H1 (cell line): ENCODE results near the gene IL6ST. TPM values are rescaled to one million over a fixed set of nuclear protein-coding genes. Genes with fewer than 3 reads are reported as not detected.

ENCODE experiments used
- CTCF ChIA-PET: fragments of 300-600 bp; sonication (Branson Sonifier 250); formaldehyde crosslinking; loops from one replicate; lab custom pipeline; 2021; ENCODE audit not compliant: partially characterized antibody; lab: Charles Lee
- POLR2A ChIA-PET: fragments of 300-600 bp; sonication (Branson Sonifier 250); formaldehyde crosslinking; loops from one replicate; lab custom pipeline; 2021; ENCODE audit warnings: inconsistent platforms; ENCODE audit not compliant: partially characterized antibody; lab: Charles Lee
- DNase-seq, 2 experiments: peaks; one replicate each; pipeline versions ENCODE4 v3.0.0 to v3.0.0-alpha.2; 2010 to 2022; ENCODE audit warnings: low spot score in 2 of 2, low read depth in 1 of 2, mixed read lengths in 1 of 2
- FAIRE-seq: peaks from 2 replicates; lab custom pipeline; 2011; peaks lifted over from hg19 to GRCh38; lab: Jason Lieb, UNC
- H2AFZ ChIP-seq: 2 replicates; pipeline ENCODE4 v1.8.1; 2012; ENCODE audit warnings: low read length, inconsistent platforms
- H2AK5ac ChIP-seq: 2 replicates; pipeline ENCODE4 v1.6.1; 2013; ENCODE audit warnings: low read depth, low read length
- H2BK120ac ChIP-seq: replicated peaks from 2 replicates; pipeline ENCODE3; 2013; ENCODE audit warnings: low read depth, low read length, inconsistent platforms
- H2BK12ac ChIP-seq: 2 replicates; pipeline ENCODE4 v1.6.1; 2013; ENCODE audit warnings: low read depth, low read length
- H2BK15ac ChIP-seq: 2 replicates; pipeline ENCODE4 v1.6.1; 2013; ENCODE audit warnings: low read length
- H2BK20ac ChIP-seq: 2 replicates; pipeline ENCODE4 v1.6.1; 2013; ENCODE audit warnings: low read length
- H2BK5ac ChIP-seq: 2 replicates; pipeline ENCODE4 v1.6.1; 2013; ENCODE audit warnings: low read depth, low read length
- H3K14ac ChIP-seq: 2 replicates; pipeline ENCODE4 v1.6.1; 2013; ENCODE audit warnings: inconsistent platforms; ENCODE audit not compliant: insufficient read length
- H3K18ac ChIP-seq: 2 replicates; pipeline ENCODE4 v1.6.1; 2013; ENCODE audit warnings: low read length; ENCODE audit errors: extremely low read depth
- H3K23ac ChIP-seq: 2 replicates; pipeline ENCODE4 v1.6.1; 2013; ENCODE audit warnings: inconsistent platforms; ENCODE audit not compliant: insufficient read length
- H3K23me2 ChIP-seq: 2 replicates; pipeline ENCODE4 v1.6.1; 2013; ENCODE audit warnings: low read depth, low read length
- H3K27ac ChIP-seq: 2 replicates; pipeline ENCODE4 v1.6.1; 2011; ENCODE audit warnings: low read depth, low read length, inconsistent platforms
- H3K27me3 ChIP-seq, 4 experiments: replicated peaks in 1 of 4; 1 replicate in 1 of 4; 2 replicates in 3 of 4; pipeline versions ENCODE4 v1.6.1 to v1.8.1; 2011 to 2013; ENCODE audit warnings: low read length in 3 of 4, mild to moderate bottlenecking in 3 of 4, inconsistent platforms in 2 of 4, mixed read lengths in 2 of 4, moderate library complexity in 1 of 4; ENCODE audit not compliant: control insufficient read depth in 3 of 4, insufficient read depth in 3 of 4; ENCODE audit errors: extremely low read depth in 1 of 4
- H3K36me3 ChIP-seq, 4 experiments: 2 replicates each; pipeline versions ENCODE4 v1.6.1 to v1.8.1; 2011 to 2013; ENCODE audit warnings: mild to moderate bottlenecking in 4 of 4, low read length in 3 of 4, moderate library complexity in 2 of 4, control low read depth in 1 of 4, inconsistent platforms in 1 of 4; ENCODE audit not compliant: insufficient read depth in 4 of 4, control insufficient read depth in 2 of 4
- H3K4ac ChIP-seq: replicated peaks from 2 replicates; pipeline ENCODE3; 2013; ENCODE audit warnings: low read length, low read depth, mixed read lengths, inconsistent platforms; ENCODE audit not compliant: insufficient read length
- H3K4me1 ChIP-seq, 4 experiments: replicated peaks in 1 of 4; 1 replicate in 1 of 4; 2 replicates in 3 of 4; pipeline versions ENCODE4 v1.6.1 to v1.8.1; 2011 to 2013; ENCODE audit warnings: low read length in 3 of 4, inconsistent platforms in 2 of 4, mixed read lengths in 1 of 4; ENCODE audit not compliant: insufficient read depth in 4 of 4, control insufficient read depth in 3 of 4
- H3K4me2 ChIP-seq, 2 experiments: 2 replicates each; pipeline versions ENCODE4 v1.6.1 to v1.8.1; 2011 to 2013; ENCODE audit warnings: low read depth in 2 of 2, low read length in 2 of 2, control low read depth in 1 of 2, inconsistent platforms in 1 of 2, mild to moderate bottlenecking in 1 of 2; ENCODE audit not compliant: insufficient read depth in 1 of 2
- H3K4me3 ChIP-seq, 4 experiments: fragments of 200-600, 300-600 bp in 1 of 4; sonication (generic), shearing (Covaris generic), sonication (Bioruptor Twin) in 1 of 4; 2 replicates each; pipeline versions ENCODE4 v1.5.1 to v1.8.1; 2011 to 2016; ENCODE audit warnings: low read length in 4 of 4, low read depth in 3 of 4, control low read depth in 2 of 4, inconsistent platforms in 2 of 4, mild to moderate bottlenecking in 2 of 4, mixed read lengths in 1 of 4, moderate library complexity in 1 of 4; ENCODE audit not compliant: insufficient read depth in 2 of 4; ENCODE audit errors: extremely low read depth in 1 of 4
- H3K56ac ChIP-seq: replicated peaks from 2 replicates; pipeline ENCODE3; 2013; ENCODE audit warnings: low read depth, mild to moderate bottlenecking, mixed read lengths, low read length, inconsistent platforms; ENCODE audit not compliant: insufficient read length
- H3K79me1 ChIP-seq: 2 replicates; pipeline ENCODE4 v1.6.1; 2013; ENCODE audit warnings: low read depth, low read length, control low read depth
- H3K79me2 ChIP-seq, 2 experiments: 2 replicates each; pipeline versions ENCODE4 v1.6.1 to v1.8.1; 2012 to 2013; ENCODE audit warnings: low read length in 2 of 2, mild to moderate bottlenecking in 2 of 2, inconsistent platforms in 1 of 2; ENCODE audit not compliant: insufficient read depth in 2 of 2, control insufficient read depth in 1 of 2
- H3K9ac ChIP-seq, 4 experiments: replicated peaks in 1 of 4; 1 replicate in 1 of 4; 2 replicates in 3 of 4; pipeline versions ENCODE4 v1.6.1 to v1.8.1; 2011 to 2013; ENCODE audit warnings: low read depth in 3 of 4, low read length in 3 of 4, control low read depth in 2 of 4, mild to moderate bottlenecking in 2 of 4, moderate library complexity in 2 of 4, inconsistent platforms in 1 of 4; ENCODE audit errors: extremely low read depth in 1 of 4
- H3K9me3 ChIP-seq, 2 experiments: 2 replicates each; pipeline versions ENCODE4 v1.6.1 to v1.8.1; 2012 to 2013; ENCODE audit warnings: mild to moderate bottlenecking in 2 of 2, moderate library complexity in 2 of 2, control low read depth in 1 of 2, inconsistent platforms in 1 of 2, low read depth in 1 of 2, low read length in 1 of 2, mixed read lengths in 1 of 2; ENCODE audit not compliant: insufficient read depth in 2 of 2
- H4K20me1 ChIP-seq, 2 experiments: replicated peaks in 1 of 2; 2 replicates each; pipeline versions ENCODE3 to v1.8.1; 2011 to 2013; ENCODE audit warnings: inconsistent platforms in 2 of 2, low read length in 2 of 2, mild to moderate bottlenecking in 1 of 2; ENCODE audit not compliant: insufficient read depth in 2 of 2, control insufficient read depth in 1 of 2
- H4K5ac ChIP-seq: 2 replicates; pipeline ENCODE4 v1.6.1; 2013; ENCODE audit warnings: low read length, low read depth, mixed read lengths, inconsistent platforms; ENCODE audit not compliant: insufficient read length
- H4K8ac ChIP-seq: 2 replicates; pipeline ENCODE4 v1.8.0; 2013; ENCODE audit warnings: mild to moderate bottlenecking, moderate library complexity, low read length, inconsistent platforms; ENCODE audit not compliant: insufficient read depth; ENCODE audit errors: extremely low read depth
- H4K91ac ChIP-seq: replicated peaks from 2 replicates; pipeline ENCODE3; 2013; ENCODE audit warnings: low read length, mixed read lengths, inconsistent platforms; ENCODE audit not compliant: insufficient read length
- GTF2F1 ChIP-seq: IDR thresholded peaks from 2 replicates; pipeline ENCODE4 v1.6.1; 2012; ENCODE audit warnings: low read depth, low read length, improper control_type of control experiment, borderline replicate concordance
- POLR2AphosphoS5 ChIP-seq: IDR thresholded peaks from 2 replicates; pipeline ENCODE4 v1.6.1; 2011; ENCODE audit warnings: low read depth, low read length
- RAD21 ChIP-seq, 2 experiments: IDR thresholded peaks in 1 of 2; conservative IDR thresholded peaks in 1 of 2; 2 replicates each; pipeline ENCODE4 v1.6.1; 2011; ENCODE audit warnings: low read depth in 2 of 2, low read length in 2 of 2, improper control_type of control experiment in 1 of 2, inconsistent platforms in 1 of 2, mild to moderate bottlenecking in 1 of 2, moderate library complexity in 1 of 2
- WGBS, 2 experiments: shearing (Covaris generic) in 1 of 2; methylation state at CpG; one replicate each; pipeline versions ENCODE4 v1.1.6 to v1.1.7; 2013 to 2015; ENCODE audit warnings: low lambda C conversion rate in 2 of 2, mixed read lengths in 2 of 2, inconsistent platforms in 1 of 2, low coverage in 1 of 2, missing lambda C conversion rate in 1 of 2; ENCODE audit not compliant: insufficient replicate concordance in 2 of 2, insufficient coverage in 1 of 2, insufficient read length in 1 of 2; ENCODE audit errors: extremely low coverage in 1 of 2, missing lambda C conversion rate in 1 of 2; 5-methylcytosine and 5-hydroxymethylcytosine counted together
- polyA plus RNA-seq, 7 experiments: library from polyadenylated mRNA; depleted of rRNA in 3 of 7; stranded (reverse) in 5 of 7; unstranded in 2 of 7; fragments of >200 nt in 5 of 7; fragments of 200-250 nt in 2 of 7; gene quantifications; 1 replicate in 5 of 7; 2 replicates in 1 of 7; 4 replicates in 1 of 7; pipeline versions ENCODE4 v1.2.1 to v1.2.3, GENCODE V29; 2011 to 2013; ENCODE audit warnings: missing spikeins in 2 of 7, mixed read lengths in 2 of 7
- total RNA-seq: library from RNA; stranded (reverse); fragmentation: NEBNext Ultra II Directional; extraction: Animal tissue kit (Norgen Biotek cat#: 25700); gene quantifications from 2 replicates; pipeline ENCODE4 v1.2.1, GENCODE V29; 2021
- TF ChIP-seq, protein P1 (sequence below), 3 experiments: IDR thresholded peaks; 1 replicate in 2 of 3; 2 replicates in 1 of 3; pipeline versions ENCODE4 v1.5.1 to v1.6.1; 2011; ENCODE audit warnings: low read length in 3 of 3, mild to moderate bottlenecking in 3 of 3, inconsistent platforms in 2 of 3, low read depth in 1 of 3, moderate library complexity in 1 of 3; ENCODE audit not compliant: insufficient read depth in 1 of 3; ENCODE audit errors: control extremely low read depth in 1 of 3

Gene IL6ST
- total and polyA plus RNA-seq, 2 of the 8 experiments (the other 6 are each of a cell fraction or from before 2014, with no cell fraction given), result 1.4 to 11.1 TPM

DNA sequence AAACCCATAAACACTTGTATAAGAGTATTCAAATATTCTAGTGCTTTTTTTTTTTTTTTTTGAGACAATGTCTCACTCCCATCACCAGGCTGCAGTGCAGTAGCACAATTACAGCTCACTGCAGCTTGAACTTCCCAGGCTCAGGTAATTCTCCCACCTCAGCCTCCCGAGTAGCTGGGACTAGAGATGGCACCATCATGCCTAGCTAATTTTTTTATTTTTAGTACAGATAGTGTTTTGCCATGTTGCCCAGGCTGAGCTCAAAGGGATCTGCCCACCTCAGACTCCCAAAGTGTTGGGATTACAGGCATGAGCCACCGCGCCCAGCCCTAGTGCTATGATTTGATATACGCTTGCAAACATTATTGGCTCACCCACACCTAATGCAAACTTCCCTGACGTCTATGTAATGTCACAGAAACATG, 11.8 kb downstream of the IL6ST start:
- H3K18ac ChIP-seq, result no peak overlapping the region
- no peak overlapping the region for H2BK20ac ChIP-seq
- H2BK12ac ChIP-seq, result no peak overlapping the region
- no peak overlapping the region for H4K91ac ChIP-seq
- H4K8ac ChIP-seq, result peak overlapping the region; percentile 5; the same call in 1 of the 2 replicates
- no peaks in the 10 kb centered on the region for H3K23me2 ChIP-seq
- H3K4me2 ChIP-seq, result no peak overlapping the region
- H2BK5ac ChIP-seq, result no peak overlapping the region
- TF ChIP-seq GTF2F1, result no peak
- TF ChIP-seq RAD21 (IDR thresholded peaks at IDR 0.05 in 1 of 2, conservative IDR thresholded peaks at IDR 0.05 in 1 of 2; ENCODE audit: low read depth in 2 of 2, low read length in 2 of 2), result peak; percentile 48 to 51
- TF ChIP-seq, protein P1, sequence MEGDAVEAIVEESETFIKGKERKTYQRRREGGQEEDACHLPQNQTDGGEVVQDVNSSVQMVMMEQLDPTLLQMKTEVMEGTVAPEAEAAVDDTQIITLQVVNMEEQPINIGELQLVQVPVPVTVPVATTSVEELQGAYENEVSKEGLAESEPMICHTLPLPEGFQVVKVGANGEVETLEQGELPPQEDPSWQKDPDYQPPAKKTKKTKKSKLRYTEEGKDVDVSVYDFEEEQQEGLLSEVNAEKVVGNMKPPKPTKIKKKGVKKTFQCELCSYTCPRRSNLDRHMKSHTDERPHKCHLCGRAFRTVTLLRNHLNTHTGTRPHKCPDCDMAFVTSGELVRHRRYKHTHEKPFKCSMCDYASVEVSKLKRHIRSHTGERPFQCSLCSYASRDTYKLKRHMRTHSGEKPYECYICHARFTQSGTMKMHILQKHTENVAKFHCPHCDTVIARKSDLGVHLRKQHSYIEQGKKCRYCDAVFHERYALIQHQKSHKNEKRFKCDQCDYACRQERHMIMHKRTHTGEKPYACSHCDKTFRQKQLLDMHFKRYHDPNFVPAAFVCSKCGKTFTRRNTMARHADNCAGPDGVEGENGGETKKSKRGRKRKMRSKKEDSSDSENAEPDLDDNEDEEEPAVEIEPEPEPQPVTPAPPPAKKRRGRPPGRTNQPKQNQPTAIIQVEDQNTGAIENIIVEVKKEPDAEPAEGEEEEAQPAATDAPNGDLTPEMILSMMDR (IDR thresholded peaks at IDR 0.05; ENCODE audit: control extremely low read depth in 1 of 3, insufficient read depth in 1 of 3, low read depth in 1 of 3, low read length in 3 of 3), result peak in 1 of 3 experiments; percentile 22; a peak in 1 of 4 replicates
- TF ChIP-seq POLR2AphosphoS5, result no peak
- H3K27ac ChIP-seq, result no peak overlapping the region
- no peaks in the 10 kb centered on the region for H3K27me3 ChIP-seq
- no peaks in the 10 kb centered on the region for H3K4me1 ChIP-seq
- no peak overlapping the region for H3K23ac ChIP-seq
- no peak overlapping the region for H3K56ac ChIP-seq
- 87% methylated on average over 5 of the region's 5 CpGs; no CpG with 5 or more reads in 1 of the 2 experiments for WGBS, 2 experiments
- no peaks in the 10 kb centered on the region for H3K36me3 ChIP-seq
- H2BK15ac ChIP-seq, result no peak overlapping the region
- DNase-seq, result no peak
- H3K9me3 ChIP-seq, result no peaks in the 10 kb centered on the region
- no peak overlapping the region for H2AFZ ChIP-seq
- no peaks in the 10 kb centered on the region for H4K20me1 ChIP-seq
- H3K79me2 ChIP-seq, result no peaks in the 10 kb centered on the region
- no peaks in the 10 kb centered on the region for H3K79me1 ChIP-seq
- H2AK5ac ChIP-seq, result no peak overlapping the region
- H4K5ac ChIP-seq, result no peak overlapping the region
- H3K4ac ChIP-seq, result no peak overlapping the region
- H3K14ac ChIP-seq, result no peak overlapping the region
- no peak overlapping the region for H2BK120ac ChIP-seq
- no peak overlapping the region for H3K4me3 ChIP-seq
- ChIA-PET POLR2A (no interaction called here), CTCF (interaction anchor here (0.9 to 1.4 kb wide), 2 partner anchors 218 to 282 kb away, joined by 3 to 7 read pairs; no protein-coding TSS in a partner anchor)
- no peak overlapping the region; a peak in 1 of 7 replicates for H3K9ac ChIP-seq
- FAIRE-seq, result no peak
